ENCODE measurements around the gene NUFIP2. TPM values are rescaled to one million over a fixed set of nuclear protein-coding genes. Genes with fewer than 3 reads are reported as not detected.
A peak's percentile ranks its signal among the peaks of the same experiment; 100 is the strongest.

NUFIP2 gene
- total and polyA plus RNA-seq, 2 donors (not counting 1 experiment from before 2014, with no cell fraction given) = 9.6 to 83.5 TPM

DNA sequence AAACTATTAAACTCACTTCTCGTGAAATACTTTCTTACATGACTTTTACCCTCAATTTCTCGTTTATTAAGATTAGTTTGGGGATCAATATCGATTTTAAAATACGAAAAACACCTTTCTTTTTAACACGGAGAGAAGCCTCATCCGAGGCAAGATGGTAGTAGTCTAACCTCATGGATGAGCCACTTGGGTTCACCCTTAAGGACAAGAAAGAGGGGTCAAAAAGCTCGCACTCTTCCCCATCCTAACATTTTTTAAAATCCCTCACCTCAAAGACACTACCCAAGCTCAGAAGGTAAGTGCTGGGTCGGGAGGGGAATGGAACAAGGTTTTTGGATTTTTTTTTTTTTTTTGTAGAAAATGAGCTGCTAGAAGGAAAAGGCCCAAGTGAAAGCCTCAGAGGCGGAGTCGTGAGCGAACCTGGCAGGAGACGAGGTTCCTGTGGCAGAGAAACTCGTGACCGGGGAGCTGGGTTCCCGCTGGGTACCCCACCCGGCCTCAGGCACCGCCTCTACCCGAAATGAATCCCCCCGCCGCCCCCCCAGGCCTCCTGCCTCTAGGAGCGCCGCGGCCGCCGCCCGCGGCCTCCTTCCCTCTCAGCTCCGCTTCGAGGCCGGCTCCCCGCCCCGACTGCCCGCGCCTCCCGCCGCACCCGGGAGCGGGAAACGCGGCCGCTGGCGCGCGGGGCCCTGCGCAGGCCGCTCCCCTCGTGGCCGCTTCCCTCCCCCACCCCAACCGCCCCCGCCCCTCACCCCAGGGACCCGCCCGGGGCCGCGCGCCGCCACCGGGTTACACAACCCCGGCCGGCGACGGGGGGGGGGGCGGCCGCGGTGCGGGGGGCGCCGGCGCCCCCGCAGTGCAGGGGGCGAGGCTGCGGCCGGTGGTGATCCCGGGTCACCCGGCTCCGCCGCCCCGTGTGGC, 1.6 kb downstream of the NUFIP2 start:
- peak overlapping the region; percentile 86 for H3K9ac ChIP-seq (ENCODE audit: low read length)
- peaks cover 59% of the 10 kb centered on the region for H4K20me1 ChIP-seq (ENCODE audit: control insufficient read depth, insufficient read depth, low read length, poor library complexity, severe bottlenecking)
- intact Hi-C loops (cut with micrococcal nuclease) = loop anchor here (5.0 to 10.0 kb wide), 5 partner anchors 275 to 1085 kb away; partner anchors contain the start of genes ABHD15, CPD, RAB34 and RPL23A
- peak overlapping the region; percentile 76 to 94 for H3K27ac ChIP-seq (ENCODE audit: low read length in 2 of 2)
- H3K36me3 ChIP-seq (replicated peaks in 1 of 2; ENCODE audit: control extremely low read depth in 1 of 2, control insufficient read depth in 1 of 2, extremely low read depth in 1 of 2, insufficient read depth in 2 of 2, low read length in 1 of 2) = peaks cover 2 to 23% of the 10 kb centered on the region in 2 experiments
- TF ChIP-seq, protein P1, sequence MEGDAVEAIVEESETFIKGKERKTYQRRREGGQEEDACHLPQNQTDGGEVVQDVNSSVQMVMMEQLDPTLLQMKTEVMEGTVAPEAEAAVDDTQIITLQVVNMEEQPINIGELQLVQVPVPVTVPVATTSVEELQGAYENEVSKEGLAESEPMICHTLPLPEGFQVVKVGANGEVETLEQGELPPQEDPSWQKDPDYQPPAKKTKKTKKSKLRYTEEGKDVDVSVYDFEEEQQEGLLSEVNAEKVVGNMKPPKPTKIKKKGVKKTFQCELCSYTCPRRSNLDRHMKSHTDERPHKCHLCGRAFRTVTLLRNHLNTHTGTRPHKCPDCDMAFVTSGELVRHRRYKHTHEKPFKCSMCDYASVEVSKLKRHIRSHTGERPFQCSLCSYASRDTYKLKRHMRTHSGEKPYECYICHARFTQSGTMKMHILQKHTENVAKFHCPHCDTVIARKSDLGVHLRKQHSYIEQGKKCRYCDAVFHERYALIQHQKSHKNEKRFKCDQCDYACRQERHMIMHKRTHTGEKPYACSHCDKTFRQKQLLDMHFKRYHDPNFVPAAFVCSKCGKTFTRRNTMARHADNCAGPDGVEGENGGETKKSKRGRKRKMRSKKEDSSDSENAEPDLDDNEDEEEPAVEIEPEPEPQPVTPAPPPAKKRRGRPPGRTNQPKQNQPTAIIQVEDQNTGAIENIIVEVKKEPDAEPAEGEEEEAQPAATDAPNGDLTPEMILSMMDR (IDR thresholded peaks at IDR 0.05) = no peak
- no peak for TF ChIP-seq EZH2 (IDR thresholded peaks at IDR 0.05; ENCODE audit: borderline replicate concordance, insufficient read depth, low read depth, low read length, poor library complexity, severe bottlenecking)
- peaks cover 57% of the 10 kb centered on the region for H3K79me2 ChIP-seq (ENCODE audit: control insufficient read depth, insufficient read depth, low read length)
- H3K4me2 ChIP-seq (replicated peaks; ENCODE audit: low read depth, low read length, poor library complexity, severe bottlenecking) = peak overlapping the region; percentile 88
- H3K27me3 ChIP-seq (replicated peaks in 1 of 4; ENCODE audit: control extremely low read depth in 1 of 4, control insufficient read depth in 3 of 4, insufficient read depth in 4 of 4, low read length in 3 of 4) = no peaks in the 10 kb centered on the region
- Mint-ChIP-seq H3K27me3 (no peaks in the 10 kb centered on the region), H3K4me1 (peaks cover 41% of the 10 kb centered on the region), H3K27ac (peak overlapping the region; percentile 97), H3K4me3 (peak overlapping the region; percentile 97), H3K9me3 (ENCODE audit: insufficient read depth) (no peaks in the 10 kb centered on the region)
- peak overlapping the region; percentile 89 to 95 (median 92) for H3K4me3 ChIP-seq (ENCODE audit: control extremely low read depth in 1 of 5, extremely low read depth in 1 of 5, insufficient read depth in 1 of 5, low read depth in 2 of 5, low read length in 4 of 5)
- H3K4me1 ChIP-seq (ENCODE audit: control insufficient read depth in 2 of 2, insufficient read depth in 2 of 2, low read length in 2 of 2) = peaks cover 35 to 38% of the 10 kb centered on the region in 2 donors
- CTCF ChIA-PET = interaction anchor here (0.6 to 4.1 kb wide), 17 partner anchors 11 to 648 kb away, joined by 3 to 21 read pairs (median 3); no protein-coding TSS in a partner anchor
- H3K9me3 ChIP-seq (ENCODE audit: control extremely low read depth in 1 of 3, control insufficient read depth in 2 of 3, insufficient read depth in 1 of 3, low read length in 2 of 3) = no peaks in the 10 kb centered on the region
- ATAC-seq (ENCODE audit: low read depth) = peak; percentile 3
- DNase-seq = peak; percentile 83
- POLR2A ChIA-PET = no interaction called here
- H2AFZ ChIP-seq (ENCODE audit: insufficient read depth, low read depth, low read length, poor library complexity, severe bottlenecking) = peak overlapping the region; percentile 66
- 1% methylated on average over 58 of the region's 77 CpGs for WGBS (ENCODE audit: insufficient coverage)
